Measurements from ENCODE around the gene DPEP3. TPM values are rescaled to one million over a fixed set of nuclear protein-coding genes. Genes with fewer than 3 reads are reported as not detected.

The DPEP3 gene, protein sequence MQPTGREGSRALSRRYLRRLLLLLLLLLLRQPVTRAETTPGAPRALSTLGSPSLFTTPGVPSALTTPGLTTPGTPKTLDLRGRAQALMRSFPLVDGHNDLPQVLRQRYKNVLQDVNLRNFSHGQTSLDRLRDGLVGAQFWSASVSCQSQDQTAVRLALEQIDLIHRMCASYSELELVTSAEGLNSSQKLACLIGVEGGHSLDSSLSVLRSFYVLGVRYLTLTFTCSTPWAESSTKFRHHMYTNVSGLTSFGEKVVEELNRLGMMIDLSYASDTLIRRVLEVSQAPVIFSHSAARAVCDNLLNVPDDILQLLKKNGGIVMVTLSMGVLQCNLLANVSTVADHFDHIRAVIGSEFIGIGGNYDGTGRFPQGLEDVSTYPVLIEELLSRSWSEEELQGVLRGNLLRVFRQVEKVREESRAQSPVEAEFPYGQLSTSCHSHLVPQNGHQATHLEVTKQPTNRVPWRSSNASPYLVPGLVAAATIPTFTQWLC
- not detected in 2 replicates for total RNA-seq

DNA sequence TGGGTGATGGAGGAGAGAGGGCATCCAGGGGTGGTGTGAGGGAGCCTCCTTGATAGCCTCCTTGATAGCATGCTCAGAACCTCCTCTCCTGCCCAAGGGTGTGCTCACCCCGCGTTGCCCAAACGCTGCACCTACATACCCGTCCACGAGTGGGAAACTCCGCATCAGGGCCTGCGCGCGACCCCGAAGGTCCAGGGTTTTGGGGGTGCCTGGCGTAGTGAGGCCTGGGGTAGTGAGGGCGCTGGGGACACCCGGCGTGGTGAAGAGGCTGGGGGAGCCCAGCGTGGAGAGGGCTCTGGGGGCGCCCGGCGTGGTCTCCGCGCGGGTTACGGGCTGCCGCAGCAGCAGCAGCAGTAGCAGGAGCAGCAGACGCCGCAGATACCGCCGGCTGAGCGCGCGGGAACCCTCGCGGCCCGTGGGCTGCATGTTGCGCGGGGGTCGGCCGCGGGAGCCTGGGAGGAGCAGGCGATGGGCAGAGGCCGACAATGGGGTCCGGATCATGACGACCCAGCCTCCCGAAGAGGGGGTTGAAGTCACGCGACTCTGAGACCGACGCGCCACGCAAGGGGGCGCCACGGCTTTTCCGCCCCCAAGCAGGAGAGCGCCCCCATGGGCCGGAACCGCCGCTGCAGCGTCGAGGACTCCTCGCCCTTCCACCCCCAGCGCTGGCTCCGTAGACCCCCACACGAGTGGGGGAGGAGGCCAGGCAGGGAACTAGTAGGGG, at the start of gene DPEP3:
DPEP3 (minus strand) TSS at position 545 of the 724 bp plus-strand sequence; CDS start at position 426, 119 bp downstream.
- H3K27me3 ChIP-seq (ENCODE audit: control insufficient read depth, insufficient read depth, low read length) = peaks cover 4% of the 10 kb centered on the region
- TF ChIP-seq, protein P1, sequence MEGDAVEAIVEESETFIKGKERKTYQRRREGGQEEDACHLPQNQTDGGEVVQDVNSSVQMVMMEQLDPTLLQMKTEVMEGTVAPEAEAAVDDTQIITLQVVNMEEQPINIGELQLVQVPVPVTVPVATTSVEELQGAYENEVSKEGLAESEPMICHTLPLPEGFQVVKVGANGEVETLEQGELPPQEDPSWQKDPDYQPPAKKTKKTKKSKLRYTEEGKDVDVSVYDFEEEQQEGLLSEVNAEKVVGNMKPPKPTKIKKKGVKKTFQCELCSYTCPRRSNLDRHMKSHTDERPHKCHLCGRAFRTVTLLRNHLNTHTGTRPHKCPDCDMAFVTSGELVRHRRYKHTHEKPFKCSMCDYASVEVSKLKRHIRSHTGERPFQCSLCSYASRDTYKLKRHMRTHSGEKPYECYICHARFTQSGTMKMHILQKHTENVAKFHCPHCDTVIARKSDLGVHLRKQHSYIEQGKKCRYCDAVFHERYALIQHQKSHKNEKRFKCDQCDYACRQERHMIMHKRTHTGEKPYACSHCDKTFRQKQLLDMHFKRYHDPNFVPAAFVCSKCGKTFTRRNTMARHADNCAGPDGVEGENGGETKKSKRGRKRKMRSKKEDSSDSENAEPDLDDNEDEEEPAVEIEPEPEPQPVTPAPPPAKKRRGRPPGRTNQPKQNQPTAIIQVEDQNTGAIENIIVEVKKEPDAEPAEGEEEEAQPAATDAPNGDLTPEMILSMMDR (IDR thresholded peaks at IDR 0.05; ENCODE audit: insufficient read depth, low read length, severe bottlenecking) = peak; percentile 7
- no peak within 1 kb of the TSS for H3K4me3 ChIP-seq (ENCODE audit: low read depth, low read length)
- DNase-seq (ENCODE audit: low read depth) (no peak), FAIRE-seq (no peak)
- H3K36me3 ChIP-seq (ENCODE audit: control insufficient read depth, insufficient read depth, low read length) = no peaks in the 10 kb centered on the region

DNA sequence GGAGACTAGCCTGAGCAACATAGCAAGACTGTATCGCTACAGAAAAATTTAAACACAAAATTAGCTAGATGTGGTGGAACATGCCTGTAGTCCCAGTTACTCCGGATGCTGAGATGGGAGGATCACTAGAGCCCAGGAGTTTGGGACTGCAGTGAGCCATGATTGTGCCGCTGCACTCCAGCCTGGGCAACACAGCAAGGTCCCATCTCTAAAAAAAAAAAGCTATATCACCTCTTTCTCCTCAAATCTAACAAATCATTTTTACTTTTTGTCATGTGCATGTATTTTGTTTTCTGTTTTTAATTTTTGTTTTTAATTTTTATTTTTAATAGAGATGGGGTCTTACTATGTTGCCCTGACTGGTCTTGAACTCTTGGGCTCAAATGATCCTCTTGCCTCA, 48.7 kb upstream of the DPEP3 start:
- no peaks in the 10 kb centered on the region for H3K27me3 ChIP-seq (ENCODE audit: control insufficient read depth, insufficient read depth, low read length)
- H3K4me3 ChIP-seq (ENCODE audit: low read depth, low read length) = no peak overlapping the region
- TF ChIP-seq, protein P1 (IDR thresholded peaks at IDR 0.05; ENCODE audit: insufficient read depth, low read length, severe bottlenecking) = no peak
- H3K36me3 ChIP-seq (ENCODE audit: control insufficient read depth, insufficient read depth, low read length) = peaks cover 3% of the 10 kb centered on the region
- no peak for FAIRE-seq
- no peak for DNase-seq (ENCODE audit: low read depth)

DNA sequence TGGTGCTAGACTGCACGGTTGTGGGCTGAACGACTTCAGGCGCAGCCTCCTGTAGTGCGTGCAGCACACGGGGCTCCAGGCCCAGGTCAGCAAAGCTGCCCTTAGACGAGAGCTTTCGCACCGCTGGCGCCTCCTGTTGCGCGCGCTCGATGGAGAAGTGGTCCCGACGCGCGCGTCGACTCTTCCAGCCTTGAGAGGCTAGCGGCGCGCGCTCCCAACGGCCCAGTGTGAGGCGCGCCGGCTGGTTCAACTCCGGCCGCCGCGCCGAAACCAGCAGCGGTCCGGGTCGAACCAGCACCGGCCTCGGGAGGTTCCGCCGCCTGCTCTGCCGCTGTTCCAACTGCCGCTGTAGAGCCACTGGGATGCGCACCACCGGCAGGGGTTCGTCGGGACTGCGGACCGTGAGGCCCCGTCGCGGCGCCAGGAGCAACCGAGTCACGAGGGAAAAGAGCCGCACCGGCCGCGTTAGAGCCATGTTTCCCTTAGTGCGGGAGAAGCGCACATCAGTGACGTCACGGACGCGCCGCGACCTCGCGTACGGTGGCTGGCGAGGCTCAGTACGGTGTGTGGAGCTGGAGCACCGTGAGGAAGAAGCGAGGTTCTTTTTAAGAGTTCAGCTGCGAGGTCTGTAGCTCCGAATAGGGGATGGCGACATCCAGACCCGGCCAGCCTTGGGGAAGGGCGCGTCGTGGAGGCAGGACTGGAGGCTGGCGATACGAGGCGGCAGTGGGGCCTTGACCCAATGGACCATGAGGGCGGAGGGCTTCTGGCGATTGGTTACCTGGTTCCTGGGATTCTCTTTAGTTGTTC, 42.6 kb upstream of the DPEP3 start, which contains the start of the genes DDX28 and DUS2:
DDX28 (minus strand) TSS at position 505 of the 810 bp plus-strand sequence; CDS start at position 475, 30 bp downstream.
DUS2 (plus strand) TSS at position 557 of the 810 bp plus-strand sequence. CDS start 14,740 bp downstream, outside the sequence.
- TF ChIP-seq, protein P1 (IDR thresholded peaks at IDR 0.05; ENCODE audit: insufficient read depth, low read length, severe bottlenecking) = peak; percentile 7
- peak within 1 kb of the TSS; percentile 96 for H3K4me3 ChIP-seq (ENCODE audit: low read depth, low read length)
- H3K36me3 ChIP-seq (ENCODE audit: control insufficient read depth, insufficient read depth, low read length) = peaks cover 3% of the 10 kb centered on the region
- no peak for FAIRE-seq
- H3K27me3 ChIP-seq (ENCODE audit: control insufficient read depth, insufficient read depth, low read length) = no peaks in the 10 kb centered on the region
- DNase-seq (ENCODE audit: low read depth) = peak; percentile 83

DNA sequence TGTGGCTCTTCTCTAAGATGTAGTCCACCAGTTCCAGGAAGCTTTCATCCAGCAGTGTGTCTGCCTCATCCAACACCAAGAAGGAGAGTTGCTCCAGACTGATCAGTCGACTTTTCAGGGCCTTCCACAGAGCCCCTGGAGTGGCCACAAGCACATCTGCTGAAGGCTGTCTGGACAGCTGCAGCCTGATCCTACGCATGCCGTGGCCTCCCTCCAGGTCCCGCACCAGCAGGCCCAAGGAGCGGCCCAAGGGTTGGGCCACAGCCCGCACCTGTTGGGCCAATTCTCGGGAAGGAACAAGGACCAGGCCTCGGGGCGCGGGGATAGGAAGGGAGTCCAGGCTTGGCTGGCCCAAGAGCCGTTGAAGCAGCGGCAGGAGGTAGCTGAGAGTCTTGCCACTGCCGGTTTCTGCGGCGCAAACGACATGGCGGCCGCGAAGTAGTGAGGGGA, 42.0 kb upstream of the DPEP3 start:
- Histone ChIP-seq H3K36me3 (ENCODE audit: control insufficient read depth, insufficient read depth, low read length) (peaks cover 3% of the 10 kb centered on the region), H3K4me3 (ENCODE audit: low read depth, low read length) (peak overlapping the region; percentile 96), H3K27me3 (ENCODE audit: control insufficient read depth, insufficient read depth, low read length) (no peaks in the 10 kb centered on the region)
- FAIRE-seq (no peak), DNase-seq (ENCODE audit: low read depth) (no peak)
- TF ChIP-seq, protein P1 (IDR thresholded peaks at IDR 0.05; ENCODE audit: insufficient read depth, low read length, severe bottlenecking) = no peak

DNA sequence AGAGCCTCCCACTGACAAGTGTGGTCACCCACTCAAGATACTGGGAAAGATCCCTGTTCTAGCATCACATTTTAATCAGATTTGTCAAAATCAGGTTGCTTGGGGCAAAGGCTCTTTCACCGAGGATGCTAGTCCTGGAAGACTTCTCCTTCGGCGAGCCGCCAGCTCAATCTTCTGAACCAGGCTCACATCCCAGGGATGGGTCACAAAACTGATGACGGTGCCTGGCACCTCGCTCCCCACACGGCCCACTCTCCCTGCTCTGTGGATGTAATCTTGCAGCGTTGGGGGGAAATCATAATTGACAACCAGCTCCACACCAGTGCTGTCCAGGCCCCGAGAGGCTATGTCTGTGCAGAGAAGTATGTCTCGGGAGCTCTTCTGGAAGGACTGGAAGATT, 41.2 kb upstream of the DPEP3 start:
- TF ChIP-seq, protein P1 (IDR thresholded peaks at IDR 0.05; ENCODE audit: insufficient read depth, low read length, severe bottlenecking) = no peak
- Histone ChIP-seq H3K27me3 (ENCODE audit: control insufficient read depth, insufficient read depth, low read length) (no peaks in the 10 kb centered on the region), H3K36me3 (ENCODE audit: control insufficient read depth, insufficient read depth, low read length) (peaks cover 1% of the 10 kb centered on the region), H3K4me3 (ENCODE audit: low read depth, low read length) (no peak overlapping the region)
- FAIRE-seq (no peak), DNase-seq (ENCODE audit: low read depth) (no peak)
